ENCODE results near the gene FAR2. TPM values are rescaled to one million over a fixed set of nuclear protein-coding genes. Genes with fewer than 3 reads are reported as not detected.

The FAR2 gene
- total RNA-seq, 1 experiment from 2014 or later = 22.1 TPM

DNA sequence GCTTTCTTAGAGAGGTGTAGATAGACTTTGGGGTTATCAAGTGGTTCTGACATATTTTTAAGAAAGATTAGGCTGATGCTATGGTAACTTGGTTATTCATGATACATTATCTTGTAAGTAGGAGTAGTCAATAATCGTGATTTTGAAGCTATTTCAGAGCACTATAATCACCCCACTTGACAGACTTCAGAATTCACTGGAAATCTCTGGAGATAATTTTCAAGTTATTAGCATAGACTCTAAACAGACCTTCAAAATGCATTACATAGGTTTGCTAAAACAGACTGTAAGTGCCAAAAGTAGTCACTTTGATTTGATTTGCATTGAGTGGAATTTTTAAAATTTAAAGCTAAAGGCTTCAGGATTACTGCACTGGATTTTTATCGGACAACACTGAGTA is 157.6 kb downstream of the FAR2 start:
- Mint-ChIP-seq H3K27me3 (ENCODE audit: low read depth) (no peaks in the 10 kb centered on the region), H3K9me3 (no peaks in the 10 kb centered on the region), H3K4me1 (peaks cover 4 to 6% of the 10 kb centered on the region in 2 experiments; a peak in 2 of 4 replicates), H3K27ac (no peak overlapping the region), H3K4me3 (no peak overlapping the region), H3K36me3 (ENCODE audit: insufficient read depth in 1 of 3, low read depth in 3 of 3) (no peaks in the 10 kb centered on the region)
- no peak overlapping the region for H3K4me2 ChIP-seq (ENCODE audit: insufficient read depth, insufficient read length, low read length)
- H3K14ac ChIP-seq (ENCODE audit: insufficient read depth, low read length) = no peak overlapping the region
- H3K4me1 ChIP-seq (ENCODE audit: insufficient read depth, low read length) = no peaks in the 10 kb centered on the region
- no peak overlapping the region for H3K9ac ChIP-seq (ENCODE audit: extremely low read depth, insufficient read length, low read length)
- no peak overlapping the region for H3K23ac ChIP-seq (ENCODE audit: insufficient read length, low read depth, low read length)
- H3K27ac ChIP-seq (ENCODE audit: insufficient read length, low read depth, low read length) = no peak overlapping the region
- no peak overlapping the region for H2BK15ac ChIP-seq (ENCODE audit: low read depth, low read length)
- no peak overlapping the region for H2BK12ac ChIP-seq (ENCODE audit: insufficient read length, low read depth, low read length)
- H3K4ac ChIP-seq (ENCODE audit: low read depth, low read length) = no peak overlapping the region
- no peaks in the 10 kb centered on the region for H3K79me1 ChIP-seq (ENCODE audit: insufficient read depth, low read depth, low read length, poor library complexity, severe bottlenecking)
- H4K91ac ChIP-seq (ENCODE audit: insufficient read length, low read depth, low read length) = no peak overlapping the region
- no peaks in the 10 kb centered on the region for H3K79me2 ChIP-seq (ENCODE audit: insufficient read depth, low read length)
- H4K20me1 ChIP-seq (ENCODE audit: control insufficient read depth, insufficient read depth, insufficient read length) = no peaks in the 10 kb centered on the region
- TF ChIP-seq CTCF (conservative IDR thresholded peaks at IDR 0.05) = no peak
- no peak overlapping the region for H3T11ph ChIP-seq (ENCODE audit: low read length)
- no peak overlapping the region for H2AK5ac ChIP-seq (ENCODE audit: insufficient read length, low read length)
- no peak overlapping the region for H2AFZ ChIP-seq (ENCODE audit: low read length)
- no peaks in the 10 kb centered on the region for H3K9me3 ChIP-seq (ENCODE audit: control insufficient read depth, low read depth, low read length)
- no peak overlapping the region for H2BK5ac ChIP-seq (ENCODE audit: insufficient read length, low read length)
- H4K5ac ChIP-seq (ENCODE audit: insufficient read length, low read depth, low read length) = no peak overlapping the region
- H3K27me3 ChIP-seq (ENCODE audit: insufficient read depth, low read length) = no peaks in the 10 kb centered on the region
- no peak overlapping the region for H2BK120ac ChIP-seq (ENCODE audit: low read depth, low read length, poor library complexity, severe bottlenecking)
- no peak overlapping the region for H3K18ac ChIP-seq (ENCODE audit: insufficient read length, low read depth, low read length)
- H3K56ac ChIP-seq (ENCODE audit: insufficient read length, low read depth, low read length) = no peak overlapping the region
- no peak overlapping the region for H4K8ac ChIP-seq (replicated peaks; ENCODE audit: insufficient read length, low read depth, low read length)
- H2BK20ac ChIP-seq (ENCODE audit: low read depth, low read length, poor library complexity, severe bottlenecking) = no peak overlapping the region
- no CpG with 5 or more reads among the region's 2 CpGs for WGBS (ENCODE audit: extremely low coverage, insufficient read length, low lambda C conversion rate)
- no peak for DNase-seq
- no peaks in the 10 kb centered on the region for H3K23me2 ChIP-seq (ENCODE audit: insufficient read length, low read depth, low read length, poor library complexity, severe bottlenecking)
